Esophagus (tissue), 2 donors: Measurements from ENCODE around the gene MACROD2. TPM values are rescaled to one million over a fixed set of nuclear protein-coding genes. Genes with fewer than 3 reads are reported as not detected.

Experiments
- H3K27ac ChIP-seq, 2 donors: one replicate each; pipeline ENCODE4 v1.5.1; 2013; ENCODE audit warnings: low read depth in 2 of 2, mild to moderate bottlenecking in 2 of 2, inconsistent platforms in 1 of 2, low read length in 1 of 2, moderate library complexity in 1 of 2
- H3K27me3 ChIP-seq, 2 donors: one replicate each; pipeline ENCODE4 v1.6.1; 2013; ENCODE audit warnings: low read length in 2 of 2, control low read depth in 1 of 2, mild to moderate bottlenecking in 1 of 2; ENCODE audit not compliant: insufficient read depth in 2 of 2, control insufficient read depth in 1 of 2
- H3K36me3 ChIP-seq, 2 donors: one replicate each; pipeline ENCODE4 v1.6.1; 2013; ENCODE audit warnings: low read length in 1 of 2; ENCODE audit not compliant: control insufficient read depth in 2 of 2, insufficient read depth in 2 of 2
- H3K4me1 ChIP-seq, 2 donors: one replicate each; pipeline ENCODE4 v1.6.1; 2013; ENCODE audit warnings: low read length in 1 of 2; ENCODE audit not compliant: control insufficient read depth in 2 of 2, insufficient read depth in 2 of 2
- H3K4me3 ChIP-seq, 2 donors: one replicate each; pipeline ENCODE4 v1.5.1; 2013; ENCODE audit warnings: low read length in 2 of 2, mild to moderate bottlenecking in 2 of 2, low read depth in 1 of 2, moderate library complexity in 1 of 2
- H3K9me3 ChIP-seq, 2 donors: one replicate each; pipeline ENCODE4 v1.6.1; 2013; ENCODE audit warnings: mild to moderate bottlenecking in 2 of 2, low read depth in 1 of 2, low read length in 1 of 2, moderate library complexity in 1 of 2; ENCODE audit not compliant: control insufficient read depth in 2 of 2, insufficient read depth in 1 of 2
- whole genome bisulfite sequencing, 2 donors: extraction: QIAGEN DNeasy Blood & Tissue Kit; methylation state at CpG; one replicate each; pipeline ENCODE4 v1.1.7; 2013; 5-methylcytosine and 5-hydroxymethylcytosine counted together
- polyA plus RNA-seq, 2 donors: library from polyadenylated mRNA; stranded (reverse); fragments of 200-250 nt; gene quantifications; one replicate each; pipeline ENCODE4 v1.2.3, GENCODE V29; 2013
- donor health status: healthy with polysubstance abuse.
- donor health status: Bipolar disorder and iron deficiency.

The MACROD2 gene
- polyA plus RNA-seq, 2 donors, result 0.64 to 1.9 TPM

DNA sequence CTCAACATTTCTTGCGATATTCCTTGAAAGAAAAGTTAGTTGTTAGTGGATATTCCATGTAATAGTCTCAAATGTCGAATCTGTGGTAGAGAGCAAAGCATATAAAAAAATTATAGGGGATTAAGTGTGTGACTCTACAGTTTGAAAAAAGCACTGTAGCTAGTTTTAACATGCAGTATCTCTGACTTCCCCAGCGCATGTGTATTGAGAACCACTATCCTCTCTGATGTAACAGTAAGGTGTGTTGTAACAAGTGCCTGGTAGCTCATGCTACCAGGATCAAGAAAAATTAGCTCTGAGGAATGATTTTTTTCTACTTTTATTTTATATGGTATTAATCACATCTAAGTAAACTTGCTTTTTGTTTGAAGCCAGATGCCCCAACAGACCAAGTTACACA lies 1788.7 kb downstream of the MACROD2 start:
- Histone ChIP-seq H3K9me3 (no peaks in the 10 kb centered on the region), H3K27me3 (no peaks in the 10 kb centered on the region), H3K36me3 (no peaks in the 10 kb centered on the region), H3K4me3 (no peak overlapping the region), H3K27ac (no peak overlapping the region), H3K4me1 (no peaks in the 10 kb centered on the region)
- WGBS, 2 donors, result 74 to 79% methylated on average over 3 of the region's 3 CpGs

DNA sequence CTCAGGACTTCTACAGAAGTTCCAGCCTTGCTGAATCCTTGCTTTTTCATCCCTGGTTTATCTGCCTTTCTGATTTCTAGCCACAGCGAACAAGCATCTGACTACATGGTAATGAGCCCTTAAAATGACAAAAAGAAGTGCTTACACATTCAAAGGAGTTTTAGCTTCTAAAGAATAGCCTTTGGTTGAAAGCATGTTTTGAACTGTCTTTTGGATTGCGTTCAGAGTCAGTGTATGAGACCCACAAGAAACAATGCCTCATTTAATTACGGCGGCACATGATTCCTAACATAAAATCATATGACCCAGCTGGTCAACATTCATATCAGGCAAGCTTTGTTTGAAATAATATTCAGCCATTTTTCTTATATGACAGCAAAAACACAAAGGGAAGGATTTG lies 1793.8 kb downstream of the MACROD2 start:
- no peaks in the 10 kb centered on the region for H3K27me3 ChIP-seq
- WGBS, 2 donors, result 38 to 40% methylated on average over 4 of the region's 4 CpGs

DNA sequence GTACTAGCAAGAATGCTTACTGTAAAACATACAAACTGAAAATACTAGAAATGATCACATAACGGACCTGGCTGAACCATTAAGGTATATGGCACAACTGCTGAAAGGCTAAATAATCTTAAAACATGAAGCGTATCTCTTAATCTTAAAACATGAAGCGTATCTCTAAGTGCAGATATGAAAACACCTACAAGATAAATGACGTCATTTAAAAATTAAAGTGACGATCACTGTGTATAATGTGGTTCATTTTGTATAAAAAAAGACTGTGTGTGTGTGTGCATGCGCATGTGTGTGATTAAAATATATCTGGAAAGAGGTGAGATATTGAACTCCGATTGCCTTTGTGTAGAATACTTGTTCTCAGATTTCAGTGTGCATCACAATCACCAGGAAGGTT lies 1797.5 kb downstream of the MACROD2 start:
- no peak overlapping the region for H3K27ac ChIP-seq
- no peaks in the 10 kb centered on the region for H3K9me3 ChIP-seq
- no peaks in the 10 kb centered on the region for H3K36me3 ChIP-seq
- WGBS, 2 donors, result 91 to 96% methylated on average over 7 of the region's 7 CpGs
- no peak overlapping the region for H3K4me3 ChIP-seq
- H3K4me1 ChIP-seq, result no peaks in the 10 kb centered on the region
- H3K27me3 ChIP-seq, result no peaks in the 10 kb centered on the region

More for the DNA sequence above, 1793.8 kb downstream of the MACROD2 start:
- Histone ChIP-seq H3K9me3 (no peaks in the 10 kb centered on the region), H3K4me3 (no peak overlapping the region), H3K36me3 (no peaks in the 10 kb centered on the region), H3K27ac (no peak overlapping the region), H3K4me1 (no peaks in the 10 kb centered on the region)

DNA sequence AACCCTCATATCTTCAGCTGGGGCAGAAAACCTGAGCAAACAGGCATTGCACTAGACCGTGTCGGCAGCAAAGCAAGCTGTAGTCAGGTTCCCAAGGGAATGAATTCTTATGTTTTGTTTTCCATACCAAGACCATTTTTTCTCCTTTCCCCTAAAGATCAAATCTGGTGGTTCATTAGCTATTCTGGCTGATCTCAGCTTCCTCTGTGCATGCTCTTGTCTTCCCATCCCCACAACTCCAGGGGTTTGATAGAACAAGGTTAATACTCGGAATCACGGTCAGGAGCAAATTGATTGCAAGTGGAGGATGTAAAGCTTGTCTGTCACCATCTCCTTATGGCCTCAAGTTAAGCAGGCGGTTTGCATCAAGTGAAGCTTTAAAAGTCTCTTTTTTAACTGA lies 1799.1 kb downstream of the MACROD2 start:
- Histone ChIP-seq H3K9me3 (no peaks in the 10 kb centered on the region), H3K4me1 (no peaks in the 10 kb centered on the region), H3K36me3 (no peaks in the 10 kb centered on the region), H3K27ac (no peak overlapping the region), H3K4me3 (no peak overlapping the region), H3K27me3 (no peaks in the 10 kb centered on the region)
- 82 to 87% methylated on average over 5 of the region's 5 CpGs for WGBS, 2 donors

DNA sequence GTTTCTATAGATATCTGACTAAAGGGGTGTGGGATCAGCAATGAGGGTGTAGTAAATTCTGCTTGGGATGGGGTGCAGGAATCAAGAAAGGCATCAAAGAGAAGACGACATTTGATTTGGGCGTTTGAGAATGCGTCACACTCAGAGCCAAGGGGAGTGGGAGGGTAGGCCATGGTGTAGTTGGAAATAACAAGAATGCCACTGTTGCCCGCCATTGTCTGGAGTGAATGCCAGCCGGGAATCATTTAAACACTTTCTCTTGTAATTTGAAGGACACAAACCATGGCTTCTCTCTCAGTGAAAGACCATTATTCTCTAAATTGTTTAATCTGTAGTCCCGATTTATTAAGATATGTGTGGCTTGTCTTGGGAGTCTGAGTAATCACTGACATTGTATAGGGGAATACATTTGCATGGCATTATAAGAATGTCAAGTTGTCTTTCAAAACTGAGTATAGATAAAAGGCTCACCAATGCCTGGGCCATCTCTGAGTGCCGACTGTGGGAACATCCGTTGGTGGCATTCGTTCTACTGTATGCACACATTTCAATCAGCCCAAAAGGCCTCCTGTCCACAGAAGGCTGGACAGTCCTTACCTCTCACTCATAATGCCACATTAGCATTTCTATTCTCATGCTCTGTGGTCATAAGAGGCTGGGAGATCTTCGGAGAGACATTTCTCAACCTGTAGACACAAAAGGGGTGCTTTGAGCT lies 1800.1 kb downstream of the MACROD2 start:
- H3K36me3 ChIP-seq, result no peaks in the 10 kb centered on the region
- WGBS, 2 donors, result 76 to 92% methylated on average over 10 of the region's 10 CpGs
- H3K9me3 ChIP-seq, result no peaks in the 10 kb centered on the region
- no peaks in the 10 kb centered on the region for H3K27me3 ChIP-seq
- no peak overlapping the region for H3K27ac ChIP-seq
- H3K4me1 ChIP-seq, result no peaks in the 10 kb centered on the region
- H3K4me3 ChIP-seq, result no peak overlapping the region

DNA sequence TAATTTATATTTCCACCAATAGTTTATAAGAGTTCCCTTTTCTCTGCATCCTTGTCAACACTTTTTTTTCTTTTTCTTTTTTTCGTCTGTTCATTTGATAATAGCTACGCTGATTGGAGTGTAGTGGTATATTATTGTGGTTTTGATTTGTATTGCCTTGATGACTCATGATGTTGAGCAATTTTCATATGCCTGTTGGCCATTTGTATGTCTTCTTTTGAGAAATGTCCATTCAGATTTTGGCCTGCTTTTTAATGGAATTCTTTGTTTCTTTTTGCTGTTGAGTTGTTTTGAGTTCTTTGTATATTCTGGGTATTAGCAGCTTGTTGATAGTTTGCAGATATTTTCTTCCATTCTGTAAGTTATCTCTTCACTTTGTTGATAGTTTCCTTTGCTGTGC lies 1804.6 kb downstream of the MACROD2 start:
- 50 to 71% methylated on average over 2 of the region's 2 CpGs for WGBS, 2 donors
- no peaks in the 10 kb centered on the region for H3K36me3 ChIP-seq

DNA sequence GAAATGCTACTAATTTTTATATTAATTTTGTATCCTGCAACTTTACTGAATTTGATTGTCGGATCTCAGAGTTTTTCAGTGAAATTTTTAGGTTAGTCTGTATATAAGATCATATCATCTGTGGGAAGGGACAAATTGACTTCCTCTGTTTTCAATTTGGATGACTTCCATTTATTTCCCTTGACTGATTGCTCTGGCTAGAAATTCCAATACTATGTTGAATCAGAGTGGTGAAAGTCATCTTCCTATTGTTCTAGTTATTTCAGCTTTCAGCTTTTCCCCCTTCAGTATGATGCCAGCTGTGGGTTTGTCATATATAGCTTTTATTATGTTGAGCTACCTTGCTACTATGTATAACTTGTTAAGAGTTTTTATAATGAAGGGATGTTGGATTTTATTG lies 1806.7 kb downstream of the MACROD2 start:
- Histone ChIP-seq H3K9me3 (no peaks in the 10 kb centered on the region), H3K27ac (no peak overlapping the region), H3K36me3 (no peaks in the 10 kb centered on the region), H3K4me1 (no peaks in the 10 kb centered on the region), H3K4me3 (no peak overlapping the region), H3K27me3 (no peaks in the 10 kb centered on the region)
- 71 to 82% methylated on average over 1 of the region's 1 CpG for WGBS, 2 donors

More for the DNA sequence above, 1804.6 kb downstream of the MACROD2 start:
- H3K4me1 ChIP-seq, result no peaks in the 10 kb centered on the region
- H3K9me3 ChIP-seq, result no peaks in the 10 kb centered on the region
- no peaks in the 10 kb centered on the region for H3K27me3 ChIP-seq
- no peak overlapping the region for H3K27ac ChIP-seq
- no peak overlapping the region for H3K4me3 ChIP-seq

DNA sequence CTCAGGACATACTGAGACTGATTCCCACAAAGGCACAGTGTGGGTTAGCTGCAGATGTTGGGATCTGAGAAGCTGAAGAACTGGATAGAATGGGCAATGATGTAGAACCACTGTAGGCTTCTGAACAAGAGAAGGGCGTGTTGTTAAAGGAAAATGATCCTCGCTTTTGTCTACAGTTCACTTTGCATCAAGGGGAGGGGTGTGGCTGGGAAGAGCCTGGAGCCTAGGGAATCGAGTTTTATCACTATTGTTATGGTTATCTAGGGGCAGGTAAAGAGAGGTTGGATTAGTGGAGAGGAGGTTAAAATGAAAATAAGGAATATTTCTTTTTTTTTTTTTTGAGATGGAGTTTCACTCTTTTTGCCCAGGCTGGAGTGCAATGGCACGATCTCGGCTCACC lies 1809.8 kb downstream of the MACROD2 start:
- Histone ChIP-seq H3K4me3 (no peak overlapping the region), H3K9me3 (no peaks in the 10 kb centered on the region), H3K27ac (no peak overlapping the region), H3K36me3 (no peaks in the 10 kb centered on the region), H3K27me3 (no peaks in the 10 kb centered on the region), H3K4me1 (no peaks in the 10 kb centered on the region)
- 81 to 90% methylated on average over 5 of the region's 5 CpGs for WGBS, 2 donors

DNA sequence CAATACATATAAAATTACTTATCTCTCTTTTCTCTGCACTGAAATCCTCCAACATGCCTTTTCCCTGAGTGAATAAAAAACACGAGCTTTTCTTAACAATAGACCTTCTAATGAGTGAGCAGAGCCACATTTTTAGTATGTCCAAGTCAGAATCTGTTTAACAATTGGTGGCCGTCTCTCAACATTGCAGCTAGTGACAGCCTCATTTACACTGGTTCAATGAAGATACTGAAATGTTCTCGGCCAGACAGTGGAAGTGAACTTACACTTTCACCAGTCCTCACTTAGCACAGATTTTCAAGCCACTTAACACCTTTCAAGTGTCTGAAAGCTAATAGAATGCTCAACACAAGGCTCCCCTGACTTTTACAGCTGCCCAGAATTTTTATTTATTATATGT lies 1810.8 kb downstream of the MACROD2 start:
- H3K36me3 ChIP-seq, result no peaks in the 10 kb centered on the region
- H3K9me3 ChIP-seq, result no peaks in the 10 kb centered on the region
- no peaks in the 10 kb centered on the region for H3K4me1 ChIP-seq
- no peaks in the 10 kb centered on the region for H3K27me3 ChIP-seq
- no peak overlapping the region for H3K27ac ChIP-seq
- whole genome bisulfite sequencing, 2 donors, result 73 to 74% methylated on average over 3 of the region's 3 CpGs
- no peak overlapping the region for H3K4me3 ChIP-seq

DNA sequence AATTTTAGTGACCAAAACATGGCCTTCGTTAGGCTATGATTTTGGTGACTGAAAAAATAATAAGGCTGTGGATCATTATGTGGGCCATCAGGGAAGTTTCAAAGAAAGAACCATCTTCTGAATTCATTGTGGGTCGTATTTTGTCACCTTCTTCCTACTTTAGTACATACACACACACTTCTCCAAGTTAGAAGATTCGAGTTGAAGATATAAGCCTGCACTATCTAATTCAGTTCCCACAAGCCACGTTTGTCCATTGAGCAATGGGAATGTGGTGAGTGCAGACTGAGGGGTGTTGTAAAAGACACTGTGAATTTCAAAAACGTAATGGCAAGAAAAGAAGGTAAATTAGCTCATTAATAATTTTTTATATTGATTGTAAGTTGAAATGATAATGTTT lies 1812.0 kb downstream of the MACROD2 start:
- Histone ChIP-seq H3K36me3 (no peaks in the 10 kb centered on the region), H3K4me3 (no peak overlapping the region), H3K4me1 (no peaks in the 10 kb centered on the region), H3K27me3 (no peaks in the 10 kb centered on the region), H3K9me3 (no peaks in the 10 kb centered on the region), H3K27ac (no peak overlapping the region)
- 78 to 86% methylated on average over 5 of the region's 5 CpGs for WGBS, 2 donors
